ENCODE measurements around the gene CUBN. TPM values are rescaled to one million over a fixed set of nuclear protein-coding genes. Genes with fewer than 3 reads are reported as not detected.
A peak's percentile ranks its signal among the peaks of the same experiment; 100 is the strongest.

CUBN gene
- total RNA-seq, 2 donors from 2014 or later = 0.65 to 0.76 TPM

DNA sequence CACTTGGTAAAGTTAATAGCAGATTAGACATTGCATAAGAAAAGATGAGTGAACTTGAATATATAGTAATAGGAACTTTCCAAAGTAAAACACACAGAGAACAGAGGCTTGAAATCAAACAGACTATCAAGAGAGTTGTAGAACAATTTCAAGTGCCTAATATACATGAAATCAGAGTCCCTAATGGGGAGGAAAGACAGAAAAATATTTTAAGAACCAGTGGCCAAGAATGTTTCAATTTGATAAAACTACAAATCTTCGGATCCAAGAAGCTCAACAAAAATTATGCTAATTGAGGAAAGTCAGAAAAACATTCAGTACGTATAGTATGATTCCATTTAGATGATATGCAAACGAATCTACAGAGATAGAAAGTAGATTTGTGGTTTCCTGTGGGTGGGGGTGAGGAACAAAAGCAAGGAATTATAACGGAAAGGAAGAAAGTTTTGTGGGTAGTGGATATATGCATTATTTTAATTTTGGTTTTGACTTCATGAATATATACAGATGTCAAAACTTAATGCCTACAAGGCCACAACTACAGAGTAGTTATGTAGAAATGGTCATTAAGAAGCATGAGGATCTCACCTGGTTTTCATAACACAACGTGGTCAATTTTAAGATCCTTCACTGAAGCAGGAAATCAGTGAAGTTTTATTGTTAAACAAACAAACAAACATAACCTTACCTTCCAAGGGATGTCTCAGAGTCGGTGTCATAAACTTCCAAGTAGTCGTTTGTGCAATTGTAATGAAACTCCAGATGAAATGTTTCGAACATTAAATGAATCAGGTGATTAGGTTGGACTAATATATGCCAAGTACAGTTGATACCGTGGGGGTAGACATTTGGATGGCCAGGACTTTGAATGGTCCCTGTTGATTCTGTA lies 62.0 kb downstream of the CUBN start:
- Mint-ChIP-seq H3K4me3 (peak overlapping the region in 1 of 2 donors; percentile 37), H3K9me3 (no peaks in the 10 kb centered on the region), H3K27me3 (ENCODE audit: low read depth) (no peaks in the 10 kb centered on the region), H3K4me1 (ENCODE audit: low read depth) (peaks cover 30% of the 10 kb centered on the region), H3K36me3 (ENCODE audit: insufficient read depth in 2 of 2) (no peaks in the 10 kb centered on the region), H3K27ac (peak overlapping the region; percentile 60)
- ATAC-seq (replicated peaks in 1 of 2) = no peak
- DNase-seq = no peak

DNA sequence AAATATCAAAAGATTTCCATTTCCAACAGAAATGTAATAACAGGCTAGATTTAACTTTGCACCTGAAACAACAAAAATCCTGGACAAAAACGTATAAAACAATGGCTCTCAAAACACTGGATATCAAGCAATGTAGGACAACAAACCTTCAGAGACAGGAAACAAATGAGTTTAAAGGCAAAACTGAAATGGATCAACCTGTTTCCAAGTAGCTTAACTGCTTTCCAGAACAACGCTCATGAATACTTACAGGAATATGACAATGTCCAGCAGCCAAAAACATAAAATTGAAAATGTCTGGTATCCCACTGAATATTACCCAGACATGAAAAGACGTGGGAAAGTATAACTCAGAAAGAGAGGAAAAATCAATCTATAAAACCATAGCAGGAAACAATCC lies 62.8 kb downstream of the CUBN start:
- DNase-seq = no peak
- ATAC-seq (replicated peaks in 1 of 2) = no peak
- no peak overlapping the region for H3K27ac Mint-ChIP-seq
- peaks cover 38% of the 10 kb centered on the region for H3K4me1 Mint-ChIP-seq (ENCODE audit: low read depth)
- H3K9me3 Mint-ChIP-seq = no peaks in the 10 kb centered on the region
- peak overlapping the region in 1 of 2 donors; percentile 37 for H3K4me3 Mint-ChIP-seq
- H3K27me3 Mint-ChIP-seq (ENCODE audit: low read depth) = no peaks in the 10 kb centered on the region
- H3K36me3 Mint-ChIP-seq (ENCODE audit: insufficient read depth in 2 of 2) = no peaks in the 10 kb centered on the region

GRCh38 chr10:17066000-17066399 lies 63.6 kb downstream of the CUBN start:
- H3K36me3 Mint-ChIP-seq (ENCODE audit: insufficient read depth in 2 of 2) = no peaks in the 10 kb centered on the region
- ATAC-seq (replicated peaks in 1 of 2) (no peak), DNase-seq (no peak)
- no peaks in the 10 kb centered on the region for H3K9me3 Mint-ChIP-seq
- no peaks in the 10 kb centered on the region for H3K27me3 Mint-ChIP-seq (ENCODE audit: low read depth)
- no peak overlapping the region for H3K4me3 Mint-ChIP-seq
- peak overlapping the region; percentile 33 for H3K27ac Mint-ChIP-seq
- peaks cover 46% of the 10 kb centered on the region for H3K4me1 Mint-ChIP-seq (ENCODE audit: low read depth)

- Mint-ChIP-seq H3K9me3 (no peaks in the 10 kb centered on the region), H3K27me3 (ENCODE audit: low read depth) (no peaks in the 10 kb centered on the region), H3K4me3 (no peak overlapping the region), H3K27ac (no peak overlapping the region), H3K4me1 (ENCODE audit: low read depth) (peaks cover 50% of the 10 kb centered on the region), H3K36me3 (ENCODE audit: insufficient read depth in 2 of 2) (no peaks in the 10 kb centered on the region)
- DNase-seq (no peak), ATAC-seq (replicated peaks in 1 of 2) (no peak)
Measured at GRCh38 chr10:17065273-17065672, 64.3 kb downstream of the CUBN start.

DNA sequence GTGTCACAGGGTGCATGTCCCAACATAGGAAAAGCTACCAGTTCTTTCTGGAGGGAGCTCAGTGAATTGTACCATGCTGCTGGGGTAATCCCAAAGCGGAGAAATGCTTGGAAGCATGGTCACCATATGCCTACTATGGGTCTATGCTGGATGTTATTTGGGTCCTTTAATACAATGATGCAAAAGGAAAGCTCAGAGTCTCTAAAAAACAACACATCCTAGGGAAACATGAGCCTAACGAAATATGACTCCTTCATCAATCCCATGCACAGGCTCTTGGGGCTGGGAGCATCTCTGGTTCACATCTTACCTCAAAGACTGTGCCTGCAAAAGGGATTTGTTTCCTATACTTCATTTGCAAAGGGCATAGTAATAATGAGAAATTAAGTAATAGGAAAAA lies 65.2 kb downstream of the CUBN start:
- ATAC-seq (replicated peaks in 1 of 2) (no peak), DNase-seq (no peak)
- Mint-ChIP-seq H3K36me3 (ENCODE audit: insufficient read depth in 2 of 2) (no peaks in the 10 kb centered on the region), H3K27ac (no peak overlapping the region), H3K4me1 (ENCODE audit: low read depth) (peaks cover 50% of the 10 kb centered on the region), H3K27me3 (ENCODE audit: low read depth) (no peaks in the 10 kb centered on the region), H3K9me3 (no peaks in the 10 kb centered on the region), H3K4me3 (no peak overlapping the region)

- Mint-ChIP-seq H3K9me3 (no peaks in the 10 kb centered on the region), H3K4me3 (no peak overlapping the region), H3K27me3 (ENCODE audit: low read depth) (no peaks in the 10 kb centered on the region), H3K36me3 (ENCODE audit: insufficient read depth in 2 of 2) (no peaks in the 10 kb centered on the region), H3K27ac (no peak overlapping the region), H3K4me1 (ENCODE audit: low read depth) (peaks cover 60% of the 10 kb centered on the region)
- ATAC-seq (replicated peaks in 1 of 2) = no peak
- no peak for DNase-seq
Measured at GRCh38 chr10:17062955-17063484, 66.6 kb downstream of the CUBN start.

DNA sequence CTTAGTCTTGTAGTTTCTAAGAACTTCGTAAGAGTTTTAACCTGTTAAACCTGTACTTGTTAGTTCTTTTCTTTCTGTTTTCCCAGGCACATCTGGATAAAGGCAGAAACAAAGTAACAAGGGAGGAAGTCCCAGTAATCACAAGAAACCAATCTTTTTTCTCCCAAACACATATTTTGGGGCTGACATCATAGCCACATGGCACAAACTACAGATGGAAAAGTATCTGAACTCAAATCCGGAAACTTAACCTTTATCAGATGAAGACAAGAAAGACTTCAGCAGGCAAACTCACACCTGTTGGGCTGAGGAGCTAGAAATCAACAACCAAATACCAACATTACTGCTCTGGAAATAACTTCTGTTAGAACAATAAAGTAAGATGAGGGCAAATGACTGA lies 67.1 kb downstream of the CUBN start:
- Mint-ChIP-seq H3K9me3 (no peaks in the 10 kb centered on the region), H3K4me3 (no peak overlapping the region)

DNA sequence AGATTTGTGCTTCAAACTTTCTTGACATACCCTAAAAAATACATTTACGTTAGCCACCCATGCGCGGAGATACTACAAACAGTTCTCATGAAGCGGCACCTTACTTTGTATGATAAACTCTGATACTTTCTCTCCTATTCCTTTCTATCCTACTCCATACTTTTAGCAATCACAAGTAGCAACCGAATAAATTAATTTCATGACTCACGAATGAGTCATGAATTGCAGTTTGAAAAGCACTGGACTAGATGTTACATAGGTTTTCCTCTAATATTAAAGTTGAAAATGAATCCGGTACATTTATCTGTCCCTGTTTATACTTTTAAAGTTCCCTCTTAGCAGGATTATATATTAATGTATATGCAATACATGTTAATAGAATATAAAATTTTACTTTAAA lies 67.6 kb downstream of the CUBN start:
- DNase-seq (no peak), ATAC-seq (replicated peaks in 1 of 2) (no peak)
- Mint-ChIP-seq H3K27me3 (ENCODE audit: low read depth) (no peaks in the 10 kb centered on the region), H3K27ac (no peak overlapping the region), H3K9me3 (no peaks in the 10 kb centered on the region), H3K36me3 (ENCODE audit: insufficient read depth in 2 of 2) (peaks cover 0 to 2% of the 10 kb centered on the region in 2 donors), H3K4me3 (no peak overlapping the region), H3K4me1 (ENCODE audit: low read depth) (peaks cover 52% of the 10 kb centered on the region)

More for the DNA sequence above, 67.1 kb downstream of the CUBN start:
- no peak for ATAC-seq (replicated peaks in 1 of 2)
- H3K27ac Mint-ChIP-seq = no peak overlapping the region
- peaks cover 56% of the 10 kb centered on the region for H3K4me1 Mint-ChIP-seq (ENCODE audit: low read depth)
- no peaks in the 10 kb centered on the region for H3K27me3 Mint-ChIP-seq (ENCODE audit: low read depth)
- no peak for DNase-seq
- peaks cover 0 to under 1% of the 10 kb centered on the region in 2 donors for H3K36me3 Mint-ChIP-seq (ENCODE audit: insufficient read depth in 2 of 2)

DNA sequence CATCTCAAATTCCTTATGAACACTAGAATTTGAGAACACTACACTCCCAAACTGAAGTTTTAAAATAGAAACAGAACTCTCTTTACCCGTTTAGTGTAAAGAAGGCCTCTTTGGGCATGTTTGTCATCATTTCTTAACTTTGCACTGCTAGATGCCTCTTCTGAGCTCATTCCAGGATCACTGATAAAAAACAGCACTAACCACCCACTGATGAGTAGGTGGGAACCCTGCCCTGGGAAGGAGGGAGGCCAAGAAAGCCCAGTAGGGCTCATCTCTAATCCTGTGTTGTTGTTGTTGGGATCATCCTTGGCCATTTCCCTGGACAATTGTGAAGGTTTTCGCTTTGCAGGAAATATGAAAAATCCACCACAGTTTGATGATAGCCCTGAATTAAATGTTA lies 68.2 kb downstream of the CUBN start:
- H3K4me1 Mint-ChIP-seq (ENCODE audit: low read depth) = peaks cover 46% of the 10 kb centered on the region
- no peaks in the 10 kb centered on the region for H3K27me3 Mint-ChIP-seq (ENCODE audit: low read depth)
- H3K9me3 Mint-ChIP-seq = peaks cover 0 to 2% of the 10 kb centered on the region in 2 donors
- peak overlapping the region; percentile 69 for H3K27ac Mint-ChIP-seq
- DNase-seq (no peak), ATAC-seq (replicated peaks in 1 of 2) (peak in 1 of 2 donors; percentile 67)
- peaks cover 0 to 2% of the 10 kb centered on the region in 2 donors for H3K36me3 Mint-ChIP-seq (ENCODE audit: insufficient read depth in 2 of 2)
- H3K4me3 Mint-ChIP-seq = no peak overlapping the region

- Mint-ChIP-seq H3K4me1 (ENCODE audit: low read depth) (peaks cover 40% of the 10 kb centered on the region), H3K27me3 (ENCODE audit: low read depth) (no peaks in the 10 kb centered on the region), H3K36me3 (ENCODE audit: insufficient read depth in 2 of 2) (peaks cover 0 to 2% of the 10 kb centered on the region in 2 donors), H3K27ac (no peak overlapping the region), H3K9me3 (peaks cover 0 to 2% of the 10 kb centered on the region in 2 donors), H3K4me3 (no peak overlapping the region)
- DNase-seq = no peak
- no peak for ATAC-seq (replicated peaks in 1 of 2)
Measured at GRCh38 chr10:17060289-17060688, 69.3 kb downstream of the CUBN start.

GRCh38 chr10:17059197-17059688 lies 70.4 kb downstream of the CUBN start:
- Mint-ChIP-seq H3K27me3 (ENCODE audit: low read depth) (no peaks in the 10 kb centered on the region), H3K27ac (no peak overlapping the region), H3K4me3 (no peak overlapping the region), H3K9me3 (peaks cover 0 to 2% of the 10 kb centered on the region in 2 donors), H3K36me3 (ENCODE audit: insufficient read depth in 2 of 2) (peaks cover 0 to 2% of the 10 kb centered on the region in 2 donors), H3K4me1 (ENCODE audit: low read depth) (peaks cover 40% of the 10 kb centered on the region)
- DNase-seq (no peak), ATAC-seq (replicated peaks in 1 of 2) (no peak)

DNA sequence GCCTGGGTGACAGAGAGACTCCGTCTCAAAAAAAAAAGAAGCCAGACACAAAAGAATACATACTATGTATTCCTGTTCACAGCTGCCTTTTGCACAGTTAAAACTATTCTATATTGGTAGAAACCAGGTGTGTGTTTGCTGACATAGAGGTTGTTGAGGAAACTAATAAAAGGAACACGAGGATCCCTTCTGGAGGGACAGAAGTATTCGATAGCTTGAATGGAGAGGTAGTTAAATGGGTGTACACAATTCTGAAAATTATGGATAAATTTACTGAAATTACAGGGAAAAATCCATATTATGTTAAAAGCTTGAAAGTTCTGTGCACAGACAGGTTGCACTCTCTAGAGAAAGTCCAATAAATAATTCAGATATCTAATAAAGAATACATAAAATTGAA lies 71.5 kb downstream of the CUBN start:
- no peak overlapping the region for H3K27ac Mint-ChIP-seq
- peaks cover 0 to 2% of the 10 kb centered on the region in 2 donors for H3K9me3 Mint-ChIP-seq
- peaks cover 0 to 2% of the 10 kb centered on the region in 2 donors for H3K36me3 Mint-ChIP-seq (ENCODE audit: insufficient read depth in 2 of 2)
- no peak for ATAC-seq (replicated peaks in 1 of 2)
- H3K4me1 Mint-ChIP-seq (ENCODE audit: low read depth) = peaks cover 35% of the 10 kb centered on the region
- H3K4me3 Mint-ChIP-seq = no peak overlapping the region
- H3K27me3 Mint-ChIP-seq (ENCODE audit: low read depth) = no peaks in the 10 kb centered on the region
- no peak for DNase-seq

DNA sequence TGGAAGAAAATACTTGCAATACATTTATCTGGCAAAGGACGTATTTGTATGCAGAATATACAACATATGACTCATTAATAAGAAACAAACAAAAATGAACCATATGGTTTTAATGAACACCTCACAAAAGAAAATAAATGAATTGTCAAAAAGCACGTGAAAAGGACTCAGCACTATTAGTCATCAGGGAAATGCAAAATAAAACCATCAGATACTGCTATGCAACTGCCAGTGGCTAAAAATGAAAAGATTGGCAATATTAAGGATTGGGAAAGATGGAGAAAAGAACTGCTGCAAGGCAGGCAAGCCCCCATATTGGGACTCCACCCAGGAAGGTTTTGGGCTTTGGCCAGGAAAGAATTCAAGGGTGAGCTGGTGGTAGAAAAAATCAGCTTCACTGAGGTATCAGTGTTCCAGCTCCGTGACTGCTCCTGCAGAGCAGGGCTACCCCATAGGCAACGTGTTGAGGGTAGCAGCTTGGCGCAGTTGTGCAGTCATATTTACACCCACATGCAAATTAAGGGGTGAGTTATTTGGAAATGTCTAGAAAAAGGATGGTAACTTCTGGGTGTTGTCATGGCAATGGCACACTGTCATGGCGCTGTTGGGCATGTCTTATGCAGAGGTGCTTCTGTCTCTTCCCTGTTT lies 72.7 kb downstream of the CUBN start:
- Mint-ChIP-seq H3K4me3 (no peak overlapping the region), H3K36me3 (ENCODE audit: insufficient read depth in 2 of 2) (peaks cover 1 to 9% of the 10 kb centered on the region in 2 donors), H3K9me3 (peaks cover 1 to 4% of the 10 kb centered on the region in 2 donors), H3K4me1 (ENCODE audit: low read depth) (peaks cover 23% of the 10 kb centered on the region), H3K27ac (no peak overlapping the region), H3K27me3 (ENCODE audit: low read depth) (no peaks in the 10 kb centered on the region)
- no peak for ATAC-seq (replicated peaks in 1 of 2)
- no peak for DNase-seq

Data from activated T-cell treated with anti-CD3 and anti-CD28 coated beads, Interleukin-2, amount 50 U/mL, for 72 hours (primary cell).